Measurements from ENCODE around the gene TEAD3.
"Not testable (repeated sequence)": the region's sequence is repeated elsewhere in the genome, so short reads cannot be mapped to it uniquely, and the experiment has no call there.

TEAD3 gene

GRCh38 chr6:35432702-35433101 lies 64.2 kb downstream of the TEAD3 start:
- H3K4me3 ChIP-seq (ENCODE audit: insufficient read depth in 1 of 2, low read depth in 1 of 2, low read length in 2 of 2); H4K91ac ChIP-seq (ENCODE audit: low read length); H3K14ac ChIP-seq (ENCODE audit: low read length in 2 of 2); H2BK12ac ChIP-seq (ENCODE audit: low read length in 2 of 2); H3K9ac ChIP-seq (ENCODE audit: low read length); DNase-seq; H3K79me1 ChIP-seq (replicated peaks; ENCODE audit: low read length, poor library complexity, severe bottlenecking); H3K36me3 ChIP-seq (ENCODE audit: control insufficient read depth in 1 of 2, insufficient read depth in 2 of 2, low read depth in 1 of 2, low read length in 2 of 2); H2AFZ ChIP-seq (ENCODE audit: low read depth, low read length); H2AK5ac ChIP-seq (ENCODE audit: low read length, severe bottlenecking); H2BK120ac ChIP-seq (ENCODE audit: low read depth, low read length); H3K23ac ChIP-seq (ENCODE audit: low read length in 2 of 2); H4K8ac ChIP-seq (ENCODE audit: low read length); H2BK5ac ChIP-seq (ENCODE audit: low read depth, low read length, poor library complexity, severe bottlenecking); H3K18ac ChIP-seq (ENCODE audit: low read depth in 1 of 2, low read length in 2 of 2); H2BK15ac ChIP-seq (ENCODE audit: low read depth, poor library complexity, severe bottlenecking); H3K4me2 ChIP-seq (ENCODE audit: low read length, poor library complexity, severe bottlenecking); H3K4ac ChIP-seq (ENCODE audit: low read depth in 1 of 2, low read length in 2 of 2); H3K27ac ChIP-seq (ENCODE audit: low read length, poor library complexity, severe bottlenecking); H3K27me3 ChIP-seq (ENCODE audit: control insufficient read depth in 1 of 2, insufficient read depth in 1 of 2, low read length in 2 of 2): not testable (repeated sequence)
- Histone ChIP-seq H3K9me3 (ENCODE audit: control insufficient read depth, low read length) (peaks cover 15% of the 10 kb centered on the region), H3K4me1 (ENCODE audit: control insufficient read depth, insufficient read depth, low read depth, low read length) (peaks cover 10% of the 10 kb centered on the region)
- WGBS = 96% methylated on average over 2 of the region's 3 CpGs

- Histone ChIP-seq H3K4ac (ENCODE audit: low read depth in 1 of 2, low read length in 2 of 2) (no peak overlapping the region), H2AFZ (ENCODE audit: low read depth, low read length) (no peak overlapping the region), H3K27me3 (ENCODE audit: control insufficient read depth in 1 of 2, insufficient read depth in 1 of 2, low read length in 2 of 2) (no peaks in the 10 kb centered on the region), H3K36me3 (ENCODE audit: control insufficient read depth in 1 of 2, insufficient read depth in 2 of 2, low read depth in 1 of 2, low read length in 2 of 2) (peaks cover 4 to 9% of the 10 kb centered on the region in 2 experiments), H4K91ac (ENCODE audit: low read length) (no peak overlapping the region), H3K18ac (ENCODE audit: low read depth in 1 of 2, low read length in 2 of 2) (no peak overlapping the region), H3K79me1 (replicated peaks; ENCODE audit: low read length, poor library complexity, severe bottlenecking) (no peaks in the 10 kb centered on the region), H3K27ac (ENCODE audit: low read length, poor library complexity, severe bottlenecking) (no peak overlapping the region), H3K4me3 (ENCODE audit: insufficient read depth in 1 of 2, low read depth in 1 of 2, low read length in 2 of 2) (no peak overlapping the region), H3K23ac (ENCODE audit: low read length in 2 of 2) (no peak overlapping the region), H3K4me2 (ENCODE audit: low read length, poor library complexity, severe bottlenecking) (no peak overlapping the region), H3K14ac (ENCODE audit: low read length in 2 of 2) (no peak overlapping the region), H2BK12ac (ENCODE audit: low read length in 2 of 2) (no peak overlapping the region), H3K9me3 (ENCODE audit: control insufficient read depth, low read length) (peaks cover 15% of the 10 kb centered on the region), H3K4me1 (ENCODE audit: control insufficient read depth, insufficient read depth, low read depth, low read length) (peaks cover 14% of the 10 kb centered on the region), H2BK15ac (ENCODE audit: low read depth, poor library complexity, severe bottlenecking) (no peak overlapping the region), H2BK5ac (ENCODE audit: low read depth, low read length, poor library complexity, severe bottlenecking) (no peak overlapping the region), H2BK120ac (ENCODE audit: low read depth, low read length) (no peak overlapping the region), H4K8ac (ENCODE audit: low read length) (no peak overlapping the region), H3K9ac (ENCODE audit: low read length) (no peak overlapping the region), H2AK5ac (ENCODE audit: low read length, severe bottlenecking) (no peak overlapping the region)
- WGBS = 91% methylated on average over 4 of the region's 4 CpGs
- DNase-seq = no peak
These were observed 64.6 kb downstream of the TEAD3 start for GRCh38 chr6:35432291-35432690.

- no peaks in the 10 kb centered on the region for H3K27me3 ChIP-seq (ENCODE audit: control insufficient read depth in 1 of 2, insufficient read depth in 1 of 2, low read length in 2 of 2)
- no peak overlapping the region for H3K9ac ChIP-seq (ENCODE audit: low read length)
- H3K4me2 ChIP-seq (ENCODE audit: low read length, poor library complexity, severe bottlenecking) = no peak overlapping the region
- no peak overlapping the region for H3K27ac ChIP-seq (ENCODE audit: low read length, poor library complexity, severe bottlenecking)
- no peak overlapping the region for H2AK5ac ChIP-seq (ENCODE audit: low read length, severe bottlenecking)
- no peaks in the 10 kb centered on the region for H3K79me1 ChIP-seq (replicated peaks; ENCODE audit: low read length, poor library complexity, severe bottlenecking)
- H3K4ac ChIP-seq (ENCODE audit: low read depth in 1 of 2, low read length in 2 of 2) = no peak overlapping the region
- H2BK12ac ChIP-seq (ENCODE audit: low read length in 2 of 2) = no peak overlapping the region
- H3K9me3 ChIP-seq (ENCODE audit: control insufficient read depth, low read length) = peaks cover 15% of the 10 kb centered on the region
- H2BK15ac ChIP-seq (ENCODE audit: low read depth, poor library complexity, severe bottlenecking) = no peak overlapping the region
- H3K18ac ChIP-seq (ENCODE audit: low read depth in 1 of 2, low read length in 2 of 2) = no peak overlapping the region
- no peak overlapping the region for H2BK5ac ChIP-seq (ENCODE audit: low read depth, low read length, poor library complexity, severe bottlenecking)
- no peak overlapping the region for H3K23ac ChIP-seq (ENCODE audit: low read length in 2 of 2)
- peaks cover 20 to 32% of the 10 kb centered on the region in 2 experiments for H3K36me3 ChIP-seq (ENCODE audit: control insufficient read depth in 1 of 2, insufficient read depth in 2 of 2, low read depth in 1 of 2, low read length in 2 of 2)
- H2AFZ ChIP-seq (ENCODE audit: low read depth, low read length) = no peak overlapping the region
- H4K8ac ChIP-seq (ENCODE audit: low read length) = no peak overlapping the region
- peak overlapping the region in 1 of 2 experiments; percentile 24 for H3K4me3 ChIP-seq (ENCODE audit: insufficient read depth in 1 of 2, low read depth in 1 of 2, low read length in 2 of 2)
- H4K91ac ChIP-seq (ENCODE audit: low read length) = no peak overlapping the region
- no peak overlapping the region for H3K14ac ChIP-seq (ENCODE audit: low read length in 2 of 2)
- WGBS = 96% methylated on average over 2 of the region's 2 CpGs
- DNase-seq = no peak
- H2BK120ac ChIP-seq (ENCODE audit: low read depth, low read length) = no peak overlapping the region
- H3K4me1 ChIP-seq (ENCODE audit: control insufficient read depth, insufficient read depth, low read depth, low read length) = peaks cover 35% of the 10 kb centered on the region
These were observed 67.4 kb downstream of the TEAD3 start for GRCh38 chr6:35429463-35429862.

- Histone ChIP-seq H2BK120ac (ENCODE audit: low read depth, low read length) (no peak overlapping the region), H3K27me3 (ENCODE audit: control insufficient read depth in 1 of 2, insufficient read depth in 1 of 2, low read length in 2 of 2) (no peaks in the 10 kb centered on the region), H4K91ac (ENCODE audit: low read length) (no peak overlapping the region), H2AK5ac (ENCODE audit: low read length, severe bottlenecking) (no peak overlapping the region), H3K79me1 (replicated peaks; ENCODE audit: low read length, poor library complexity, severe bottlenecking) (no peaks in the 10 kb centered on the region), H3K14ac (ENCODE audit: low read length in 2 of 2) (peak overlapping the region in 1 of 2 experiments; percentile 37), H3K4me3 (ENCODE audit: insufficient read depth in 1 of 2, low read depth in 1 of 2, low read length in 2 of 2) (peak overlapping the region in 1 of 2 experiments; percentile 24), H3K4ac (ENCODE audit: low read depth in 1 of 2, low read length in 2 of 2) (no peak overlapping the region), H3K9ac (ENCODE audit: low read length) (no peak overlapping the region), H2BK5ac (ENCODE audit: low read depth, low read length, poor library complexity, severe bottlenecking) (no peak overlapping the region), H3K18ac (ENCODE audit: low read depth in 1 of 2, low read length in 2 of 2) (peak overlapping the region; percentile 16 to 84), H3K23ac (ENCODE audit: low read length in 2 of 2) (no peak overlapping the region), H3K9me3 (ENCODE audit: control insufficient read depth, low read length) (peaks cover 15% of the 10 kb centered on the region), H3K27ac (ENCODE audit: low read length, poor library complexity, severe bottlenecking) (peak overlapping the region; percentile 21), H2AFZ (ENCODE audit: low read depth, low read length) (no peak overlapping the region), H2BK15ac (ENCODE audit: low read depth, poor library complexity, severe bottlenecking) (no peak overlapping the region), H3K4me1 (ENCODE audit: control insufficient read depth, insufficient read depth, low read depth, low read length) (peaks cover 38% of the 10 kb centered on the region), H3K36me3 (ENCODE audit: control insufficient read depth in 1 of 2, insufficient read depth in 2 of 2, low read depth in 1 of 2, low read length in 2 of 2) (peaks cover 28 to 41% of the 10 kb centered on the region in 2 experiments), H4K8ac (ENCODE audit: low read length) (no peak overlapping the region), H3K4me2 (ENCODE audit: low read length, poor library complexity, severe bottlenecking) (no peak overlapping the region), H2BK12ac (ENCODE audit: low read length in 2 of 2) (no peak overlapping the region)
- WGBS = 77% methylated on average over 10 of the region's 10 CpGs
- DNase-seq = peak; percentile 44
These were observed 68.3 kb downstream of the TEAD3 start for GRCh38 chr6:35428421-35429149.
